Small intestine (tissue), 7 donors: ENCODE data around the gene CSTF2T. TPM values are rescaled to one million over a fixed set of nuclear protein-coding genes. Genes with fewer than 3 reads are reported as not detected.

Experiments
- DNase-seq, 2 donors: peaks; one replicate each; pipeline versions ENCODE4 v3.0.0 to v3.0.0-alpha.2; 2013
- FAIRE-seq: peaks from 2 replicates; lab custom pipeline; 2012; peaks lifted over from hg19 to GRCh38; lab: Jason Lieb, UNC
- H3K27ac ChIP-seq, 3 donors: one replicate each; pipeline ENCODE4 v1.5.1; 2013; ENCODE audit warnings: low read length in 2 of 3, mild to moderate bottlenecking in 2 of 3, control low read depth in 1 of 3, inconsistent platforms in 1 of 3, low read depth in 1 of 3, moderate library complexity in 1 of 3
- H3K27me3 ChIP-seq, 3 donors: one replicate each; pipeline ENCODE4 v1.6.1; 2013; ENCODE audit warnings: low read length in 3 of 3, inconsistent platforms in 1 of 3; ENCODE audit not compliant: control insufficient read depth in 3 of 3, insufficient read depth in 3 of 3
- H3K36me3 ChIP-seq, 3 donors: one replicate each; pipeline ENCODE4 v1.6.1; 2013; ENCODE audit warnings: low read length in 3 of 3, inconsistent platforms in 1 of 3, low read depth in 1 of 3, mild to moderate bottlenecking in 1 of 3, moderate library complexity in 1 of 3; ENCODE audit not compliant: control insufficient read depth in 3 of 3, insufficient read depth in 2 of 3
- H3K4me1 ChIP-seq, 3 donors: one replicate each; pipeline ENCODE4 v1.6.1; 2013; ENCODE audit warnings: low read length in 2 of 3, inconsistent platforms in 1 of 3, low read depth in 1 of 3, mild to moderate bottlenecking in 1 of 3, moderate library complexity in 1 of 3; ENCODE audit not compliant: control insufficient read depth in 3 of 3, insufficient read depth in 2 of 3
- H3K4me3 ChIP-seq, 3 donors: one replicate each; pipeline ENCODE4 v1.5.1; 2013; ENCODE audit warnings: low read length in 3 of 3, control low read depth in 1 of 3, inconsistent platforms in 1 of 3, low read depth in 1 of 3, mild to moderate bottlenecking in 1 of 3, moderate library complexity in 1 of 3
- H3K9me3 ChIP-seq, 2 donors: one replicate each; pipeline ENCODE4 v1.6.1; 2013; ENCODE audit warnings: low read depth in 1 of 2, low read length in 1 of 2; ENCODE audit not compliant: control insufficient read depth in 2 of 2, insufficient read depth in 1 of 2
- WGBS, 3 donors: extraction: QIAGEN DNeasy Blood & Tissue Kit; methylation state at CpG; one replicate each; pipeline ENCODE4 v1.1.7; 2013; 5-methylcytosine and 5-hydroxymethylcytosine counted together
- polyA plus RNA-seq, 4 donors: library from polyadenylated mRNA; stranded (reverse) in 3 of 4; unstranded in 1 of 4; fragments of 200-250 nt in 3 of 4; fragments of 120-200 nt in 1 of 4; gene quantifications; one replicate each; pipeline versions ENCODE4 v1.2.1 to v1.2.3, GENCODE V29; 2013
- donor health status: healthy with polysubstance abuse.
- donor health status: control.
- donor health status: control.
- donor health status: Bipolar disorder and iron deficiency.
- donor health status: healthy.

The CSTF2T gene
- polyA plus RNA-seq, 4 donors = 4.9 to 24.0 (median 10.2) TPM

- whole genome bisulfite sequencing, 3 donors = 75 to 77% (median 75%) methylated on average over 1 of the region's 1 CpG
- H3K27me3 ChIP-seq = no peaks in the 10 kb centered on the region
- H3K4me3 ChIP-seq = no peak overlapping the region
- DNase-seq (no peak), FAIRE-seq (no peak)
- no peaks in the 10 kb centered on the region for H3K9me3 ChIP-seq
- no peaks in the 10 kb centered on the region for H3K36me3 ChIP-seq
- no peak overlapping the region for H3K27ac ChIP-seq
- H3K4me1 ChIP-seq = peaks cover 0 to 9% (median 0%) of the 10 kb centered on the region in 3 donors
These were observed 33.7 kb upstream of the CSTF2T start for GRCh38 chr10:51733057-51733456.

GRCh38 chr10:51729822-51730555, 30.6 kb upstream of the CSTF2T start:
- no peaks in the 10 kb centered on the region for H3K36me3 ChIP-seq
- H3K9me3 ChIP-seq = no peaks in the 10 kb centered on the region
- no peak overlapping the region for H3K4me3 ChIP-seq
- no peaks in the 10 kb centered on the region for H3K27me3 ChIP-seq
- H3K4me1 ChIP-seq = peaks cover 0 to 9% (median 0%) of the 10 kb centered on the region in 3 donors
- peak overlapping the region in 1 of 3 donors; percentile 32 for H3K27ac ChIP-seq
- DNase-seq (peak; percentile 63 to 73), FAIRE-seq (no peak)
- WGBS, 3 donors = 17 to 63% (median 36%) methylated on average over 7 of the region's 7 CpGs

GRCh38 chr10:51724038-51724437, 24.6 kb upstream of the CSTF2T start:
- 10 to 54% (median 22%) methylated on average over 1 of the region's 1 CpG for WGBS, 3 donors
- peaks cover 0 to 6% (median 0%) of the 10 kb centered on the region in 3 donors for H3K4me1 ChIP-seq
- H3K4me3 ChIP-seq = no peak overlapping the region
- FAIRE-seq (no peak), DNase-seq (no peak)
- no peak overlapping the region for H3K27ac ChIP-seq
- H3K9me3 ChIP-seq = no peaks in the 10 kb centered on the region
- H3K27me3 ChIP-seq = no peaks in the 10 kb centered on the region
- H3K36me3 ChIP-seq = no peaks in the 10 kb centered on the region

GRCh38 chr10:51718804-51719291, 19.5 kb upstream of the CSTF2T start:
- Histone ChIP-seq H3K27me3 (no peaks in the 10 kb centered on the region), H3K9me3 (no peaks in the 10 kb centered on the region), H3K36me3 (no peaks in the 10 kb centered on the region), H3K27ac (no peak overlapping the region), H3K4me1 (peaks cover 0 to 8% (median 0%) of the 10 kb centered on the region in 3 donors), H3K4me3 (no peak overlapping the region)
- DNase-seq = peak; percentile 44 to 50
- FAIRE-seq = no peak

GRCh38 chr10:51716981-51717380, 17.6 kb upstream of the CSTF2T start:
- H3K4me1 ChIP-seq = peaks cover 0 to 8% (median 0%) of the 10 kb centered on the region in 3 donors
- H3K27me3 ChIP-seq = no peaks in the 10 kb centered on the region
- no peaks in the 10 kb centered on the region for H3K9me3 ChIP-seq
- no peak for FAIRE-seq
- no peak overlapping the region for H3K27ac ChIP-seq
- H3K4me3 ChIP-seq = no peak overlapping the region
- WGBS, 3 donors = 82 to 87% (median 84%) methylated on average over 4 of the region's 4 CpGs
- no peaks in the 10 kb centered on the region for H3K36me3 ChIP-seq
- no peak for DNase-seq

GRCh38 chr10:51711519-51711891, 12.1 kb upstream of the CSTF2T start:
- FAIRE-seq (no peak), DNase-seq (no peak)
- Histone ChIP-seq H3K36me3 (no peaks in the 10 kb centered on the region), H3K9me3 (no peaks in the 10 kb centered on the region), H3K27me3 (no peaks in the 10 kb centered on the region), H3K4me1 (no peaks in the 10 kb centered on the region), H3K4me3 (no peak overlapping the region), H3K27ac (no peak overlapping the region)
- WGBS, 3 donors = 70 to 84% (median 70%) methylated on average over 1 of the region's 1 CpG

- Histone ChIP-seq H3K27me3 (no peaks in the 10 kb centered on the region), H3K9me3 (no peaks in the 10 kb centered on the region), H3K27ac (no peak overlapping the region), H3K4me3 (no peak overlapping the region), H3K4me1 (no peaks in the 10 kb centered on the region), H3K36me3 (no peaks in the 10 kb centered on the region)
- FAIRE-seq (no peak), DNase-seq (no peak)
- 77 to 79% (median 78%) methylated on average over 2 of the region's 2 CpGs for WGBS, 3 donors
These were observed 10.1 kb upstream of the CSTF2T start for GRCh38 chr10:51709324-51709972.

GRCh38 chr10:51708609-51709008, 9.2 kb upstream of the CSTF2T start:
- Histone ChIP-seq H3K9me3 (no peaks in the 10 kb centered on the region), H3K36me3 (no peaks in the 10 kb centered on the region), H3K27me3 (no peaks in the 10 kb centered on the region), H3K4me1 (no peaks in the 10 kb centered on the region), H3K27ac (peak overlapping the region in 1 of 3 donors; percentile 49), H3K4me3 (no peak overlapping the region)
- FAIRE-seq = no peak
- no peak for DNase-seq
- 89 to 93% (median 89%) methylated on average over 2 of the region's 2 CpGs for WGBS, 3 donors
